HEK293 (cell line): ENCODE measurements around the gene SYNGR1.

Experiments
- SP7 ChIP-seq: fragments of 450-650 bp; formaldehyde crosslinking; IDR thresholded peaks from 2 replicates; pipeline ENCODE4 v1.5.1; 2016; ENCODE audit warnings: missing biosample characterization, missing genetic modification characterization
- ZBTB1 ChIP-seq: fragments of 450-650 bp; formaldehyde crosslinking; IDR thresholded peaks from 2 replicates; pipeline ENCODE4 v1.5.1; 2016; ENCODE audit warnings: missing biosample characterization, missing genetic modification characterization
- ZNF157 ChIP-seq: fragments of 450-650 bp; formaldehyde crosslinking; IDR thresholded peaks from 2 replicates; pipeline ENCODE4 v1.5.1; 2016; ENCODE audit warnings: missing biosample characterization, missing genetic modification characterization
- ZNF302 ChIP-seq: fragments of 450-650 bp; formaldehyde crosslinking; IDR thresholded peaks from 2 replicates; pipeline ENCODE4 v1.5.1; 2016; ENCODE audit warnings: missing biosample characterization, missing genetic modification characterization, low read depth
- ZNF341 ChIP-seq: fragments of 450-650 bp; formaldehyde crosslinking; IDR thresholded peaks from 2 replicates; pipeline ENCODE4; 2016; ENCODE audit warnings: low read depth, missing biosample characterization, missing genetic modification characterization
- ZNF391 ChIP-seq: fragments of 450-650 bp; formaldehyde crosslinking; IDR thresholded peaks from 2 replicates; pipeline ENCODE4 v1.5.1; 2016; ENCODE audit warnings: low read depth, missing biosample characterization, missing genetic modification characterization, borderline replicate concordance
- ZNF501 ChIP-seq: fragments of 450-650 bp; formaldehyde crosslinking; IDR thresholded peaks from 2 replicates; pipeline ENCODE4 v1.5.1; 2016; ENCODE audit warnings: missing biosample characterization, missing genetic modification characterization
- ZNF664 ChIP-seq: fragments of 450-650 bp; formaldehyde crosslinking; IDR thresholded peaks from 2 replicates; pipeline ENCODE4 v1.5.1; 2016; ENCODE audit warnings: missing biosample characterization, missing genetic modification characterization
- ZNF670 ChIP-seq: fragments of 450-650 bp; formaldehyde crosslinking; IDR thresholded peaks from 2 replicates; pipeline ENCODE4 v1.5.1; 2016; ENCODE audit warnings: missing biosample characterization, missing genetic modification characterization, low read depth
- ZNF707 ChIP-seq: fragments of 450-650 bp; formaldehyde crosslinking; IDR thresholded peaks from 2 replicates; pipeline ENCODE4 v1.5.1; 2016; ENCODE audit warnings: missing biosample characterization, missing genetic modification characterization
- TF ChIP-seq, protein P1 (sequence below): fragments of 450-650 bp; formaldehyde crosslinking; IDR thresholded peaks from 2 replicates; pipeline ENCODE4 v1.5.1; 2016; ENCODE audit warnings: missing biosample characterization, missing genetic modification characterization
- TF ChIP-seq, protein P2 (sequence below): fragments of 450-650 bp; formaldehyde crosslinking; IDR thresholded peaks from 2 replicates; pipeline ENCODE4 v1.5.1; 2016; ENCODE audit warnings: missing biosample characterization, missing genetic modification characterization
- TF ChIP-seq, protein P3 (sequence below): fragments of 450-650 bp; formaldehyde crosslinking; IDR thresholded peaks from 2 replicates; pipeline ENCODE4 v1.5.1; 2016; ENCODE audit warnings: missing biosample characterization, missing genetic modification characterization

DNA sequence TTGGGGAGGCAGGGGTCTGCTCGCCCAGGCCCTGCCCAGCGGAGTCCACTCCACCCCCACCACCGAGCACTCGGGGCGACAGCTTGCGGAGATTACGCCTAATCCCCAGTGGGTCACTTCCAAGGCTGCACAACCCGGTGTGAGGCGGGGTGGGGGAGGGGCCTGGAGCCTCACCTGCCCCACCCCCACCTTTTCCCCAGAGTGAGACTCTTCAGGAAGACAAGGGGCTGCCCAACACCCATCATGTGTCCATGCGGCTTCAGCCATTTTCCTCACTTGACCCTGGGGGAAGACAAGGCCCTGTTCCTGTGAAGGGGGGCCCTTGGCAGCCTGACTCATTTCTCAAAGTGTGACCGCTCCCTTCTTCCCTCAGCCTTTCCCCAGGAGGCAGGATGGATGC, 12.5 kb downstream of the SYNGR1 start:
- no peak for TF ChIP-seq ZNF707 (tag by site-specific recombination)
- no peak for TF ChIP-seq ZNF157
- TF ChIP-seq ZNF341 (tag by site-specific recombination): no peak
- TF ChIP-seq, protein P1, sequence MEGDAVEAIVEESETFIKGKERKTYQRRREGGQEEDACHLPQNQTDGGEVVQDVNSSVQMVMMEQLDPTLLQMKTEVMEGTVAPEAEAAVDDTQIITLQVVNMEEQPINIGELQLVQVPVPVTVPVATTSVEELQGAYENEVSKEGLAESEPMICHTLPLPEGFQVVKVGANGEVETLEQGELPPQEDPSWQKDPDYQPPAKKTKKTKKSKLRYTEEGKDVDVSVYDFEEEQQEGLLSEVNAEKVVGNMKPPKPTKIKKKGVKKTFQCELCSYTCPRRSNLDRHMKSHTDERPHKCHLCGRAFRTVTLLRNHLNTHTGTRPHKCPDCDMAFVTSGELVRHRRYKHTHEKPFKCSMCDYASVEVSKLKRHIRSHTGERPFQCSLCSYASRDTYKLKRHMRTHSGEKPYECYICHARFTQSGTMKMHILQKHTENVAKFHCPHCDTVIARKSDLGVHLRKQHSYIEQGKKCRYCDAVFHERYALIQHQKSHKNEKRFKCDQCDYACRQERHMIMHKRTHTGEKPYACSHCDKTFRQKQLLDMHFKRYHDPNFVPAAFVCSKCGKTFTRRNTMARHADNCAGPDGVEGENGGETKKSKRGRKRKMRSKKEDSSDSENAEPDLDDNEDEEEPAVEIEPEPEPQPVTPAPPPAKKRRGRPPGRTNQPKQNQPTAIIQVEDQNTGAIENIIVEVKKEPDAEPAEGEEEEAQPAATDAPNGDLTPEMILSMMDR (tag by site-specific recombination): no peak
- TF ChIP-seq, protein P2, sequence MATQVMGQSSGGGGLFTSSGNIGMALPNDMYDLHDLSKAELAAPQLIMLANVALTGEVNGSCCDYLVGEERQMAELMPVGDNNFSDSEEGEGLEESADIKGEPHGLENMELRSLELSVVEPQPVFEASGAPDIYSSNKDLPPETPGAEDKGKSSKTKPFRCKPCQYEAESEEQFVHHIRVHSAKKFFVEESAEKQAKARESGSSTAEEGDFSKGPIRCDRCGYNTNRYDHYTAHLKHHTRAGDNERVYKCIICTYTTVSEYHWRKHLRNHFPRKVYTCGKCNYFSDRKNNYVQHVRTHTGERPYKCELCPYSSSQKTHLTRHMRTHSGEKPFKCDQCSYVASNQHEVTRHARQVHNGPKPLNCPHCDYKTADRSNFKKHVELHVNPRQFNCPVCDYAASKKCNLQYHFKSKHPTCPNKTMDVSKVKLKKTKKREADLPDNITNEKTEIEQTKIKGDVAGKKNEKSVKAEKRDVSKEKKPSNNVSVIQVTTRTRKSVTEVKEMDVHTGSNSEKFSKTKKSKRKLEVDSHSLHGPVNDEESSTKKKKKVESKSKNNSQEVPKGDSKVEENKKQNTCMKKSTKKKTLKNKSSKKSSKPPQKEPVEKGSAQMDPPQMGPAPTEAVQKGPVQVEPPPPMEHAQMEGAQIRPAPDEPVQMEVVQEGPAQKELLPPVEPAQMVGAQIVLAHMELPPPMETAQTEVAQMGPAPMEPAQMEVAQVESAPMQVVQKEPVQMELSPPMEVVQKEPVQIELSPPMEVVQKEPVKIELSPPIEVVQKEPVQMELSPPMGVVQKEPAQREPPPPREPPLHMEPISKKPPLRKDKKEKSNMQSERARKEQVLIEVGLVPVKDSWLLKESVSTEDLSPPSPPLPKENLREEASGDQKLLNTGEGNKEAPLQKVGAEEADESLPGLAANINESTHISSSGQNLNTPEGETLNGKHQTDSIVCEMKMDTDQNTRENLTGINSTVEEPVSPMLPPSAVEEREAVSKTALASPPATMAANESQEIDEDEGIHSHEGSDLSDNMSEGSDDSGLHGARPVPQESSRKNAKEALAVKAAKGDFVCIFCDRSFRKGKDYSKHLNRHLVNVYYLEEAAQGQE (tag by site-specific recombination): no peak
- TF ChIP-seq, protein P3, sequence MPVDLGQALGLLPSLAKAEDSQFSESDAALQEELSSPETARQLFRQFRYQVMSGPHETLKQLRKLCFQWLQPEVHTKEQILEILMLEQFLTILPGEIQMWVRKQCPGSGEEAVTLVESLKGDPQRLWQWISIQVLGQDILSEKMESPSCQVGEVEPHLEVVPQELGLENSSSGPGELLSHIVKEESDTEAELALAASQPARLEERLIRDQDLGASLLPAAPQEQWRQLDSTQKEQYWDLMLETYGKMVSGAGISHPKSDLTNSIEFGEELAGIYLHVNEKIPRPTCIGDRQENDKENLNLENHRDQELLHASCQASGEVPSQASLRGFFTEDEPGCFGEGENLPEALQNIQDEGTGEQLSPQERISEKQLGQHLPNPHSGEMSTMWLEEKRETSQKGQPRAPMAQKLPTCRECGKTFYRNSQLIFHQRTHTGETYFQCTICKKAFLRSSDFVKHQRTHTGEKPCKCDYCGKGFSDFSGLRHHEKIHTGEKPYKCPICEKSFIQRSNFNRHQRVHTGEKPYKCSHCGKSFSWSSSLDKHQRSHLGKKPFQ (tag by site-specific recombination): no peak
- TF ChIP-seq ZNF391 (tag by site-specific recombination): no peak
- no peak for TF ChIP-seq ZBTB1 (tag by site-specific recombination)
- no peak for TF ChIP-seq ZNF302 (tag by site-specific recombination)
- TF ChIP-seq ZNF664: no peak
- no peak for TF ChIP-seq ZNF670 (tag by site-specific recombination)
- no peak for TF ChIP-seq ZNF501 (tag by site-specific recombination)
- TF ChIP-seq SP7 (tag by site-specific recombination): no peak
